Measurements from ENCODE around the gene BCL2.

The BCL2 gene

GRCh38 chr18:63111671-63112402, 207.7 kb downstream of the BCL2 start:
- no peaks in the 10 kb centered on the region for H3K27me3 Mint-ChIP-seq
- H3K4me3 Mint-ChIP-seq = no peak overlapping the region
- peaks cover 5% of the 10 kb centered on the region for H3K9me3 Mint-ChIP-seq
- peaks cover 18% of the 10 kb centered on the region for H3K4me1 Mint-ChIP-seq (ENCODE audit: low read depth)
- H3K36me3 Mint-ChIP-seq (ENCODE audit: low read depth) = no peaks in the 10 kb centered on the region
- no peak overlapping the region for H3K27ac Mint-ChIP-seq

GRCh38 chr18:63109802-63110201, 209.8 kb downstream of the BCL2 start:
- Mint-ChIP-seq H3K27ac (no peak overlapping the region), H3K4me3 (no peak overlapping the region), H3K36me3 (ENCODE audit: low read depth) (no peaks in the 10 kb centered on the region), H3K9me3 (peaks cover 10% of the 10 kb centered on the region), H3K4me1 (ENCODE audit: low read depth) (peaks cover 35% of the 10 kb centered on the region), H3K27me3 (no peaks in the 10 kb centered on the region)

GRCh38 chr18:63109022-63109421, 210.5 kb downstream of the BCL2 start:
- Mint-ChIP-seq H3K4me1 (ENCODE audit: low read depth) (peaks cover 38% of the 10 kb centered on the region), H3K4me3 (no peak overlapping the region), H3K36me3 (ENCODE audit: low read depth) (no peaks in the 10 kb centered on the region), H3K9me3 (peaks cover 10% of the 10 kb centered on the region), H3K27me3 (no peaks in the 10 kb centered on the region), H3K27ac (no peak overlapping the region)

- Mint-ChIP-seq H3K27me3 (no peaks in the 10 kb centered on the region), H3K4me3 (no peak overlapping the region), H3K36me3 (ENCODE audit: low read depth) (no peaks in the 10 kb centered on the region), H3K27ac (peak overlapping the region; percentile 56), H3K9me3 (peaks cover 10% of the 10 kb centered on the region), H3K4me1 (ENCODE audit: low read depth) (peaks cover 40% of the 10 kb centered on the region)
Observed at GRCh38 chr18:63107931-63108330, 211.6 kb downstream of the BCL2 start.

- Mint-ChIP-seq H3K36me3 (ENCODE audit: low read depth) (no peaks in the 10 kb centered on the region), H3K27me3 (no peaks in the 10 kb centered on the region), H3K27ac (peak overlapping the region; percentile 88), H3K4me3 (peak overlapping the region; percentile 62), H3K9me3 (peaks cover 5% of the 10 kb centered on the region), H3K4me1 (ENCODE audit: low read depth) (peaks cover 41% of the 10 kb centered on the region)
Observed at GRCh38 chr18:63107171-63107845, 212.3 kb downstream of the BCL2 start.

- H3K4me3 Mint-ChIP-seq = peak overlapping the region; percentile 62
- peaks cover 5% of the 10 kb centered on the region for H3K9me3 Mint-ChIP-seq
- H3K4me1 Mint-ChIP-seq (ENCODE audit: low read depth) = peaks cover 45% of the 10 kb centered on the region
- no peaks in the 10 kb centered on the region for H3K36me3 Mint-ChIP-seq (ENCODE audit: low read depth)
- H3K27me3 Mint-ChIP-seq = no peaks in the 10 kb centered on the region
- peak overlapping the region; percentile 88 for H3K27ac Mint-ChIP-seq
Observed at GRCh38 chr18:63106727-63107126, 212.8 kb downstream of the BCL2 start.

- Mint-ChIP-seq H3K27me3 (peaks cover 1% of the 10 kb centered on the region), H3K27ac (peak overlapping the region; percentile 88), H3K9me3 (peaks cover 5% of the 10 kb centered on the region), H3K4me1 (ENCODE audit: low read depth) (peaks cover 47% of the 10 kb centered on the region), H3K36me3 (ENCODE audit: low read depth) (no peaks in the 10 kb centered on the region), H3K4me3 (peak overlapping the region; percentile 62)
Observed at GRCh38 chr18:63105636-63106316, 213.8 kb downstream of the BCL2 start.

GRCh38 chr18:63104868-63105267, 214.7 kb downstream of the BCL2 start:
- Mint-ChIP-seq H3K27me3 (peaks cover 4% of the 10 kb centered on the region), H3K4me1 (ENCODE audit: low read depth) (peaks cover 56% of the 10 kb centered on the region), H3K9me3 (peaks cover 5% of the 10 kb centered on the region), H3K36me3 (ENCODE audit: low read depth) (no peaks in the 10 kb centered on the region), H3K27ac (peak overlapping the region; percentile 82), H3K4me3 (no peak overlapping the region)

- Mint-ChIP-seq H3K27me3 (peaks cover 4% of the 10 kb centered on the region), H3K9me3 (peaks cover 5% of the 10 kb centered on the region), H3K4me1 (ENCODE audit: low read depth) (peaks cover 73% of the 10 kb centered on the region), H3K4me3 (no peak overlapping the region), H3K36me3 (ENCODE audit: low read depth) (no peaks in the 10 kb centered on the region), H3K27ac (peak overlapping the region; percentile 56)
Observed at GRCh38 chr18:63102941-63103744, 216.4 kb downstream of the BCL2 start.

GRCh38 chr18:63100630-63101055, 218.9 kb downstream of the BCL2 start:
- Mint-ChIP-seq H3K36me3 (ENCODE audit: low read depth) (no peaks in the 10 kb centered on the region), H3K27ac (no peak overlapping the region), H3K4me3 (no peak overlapping the region), H3K4me1 (ENCODE audit: low read depth) (peaks cover 64% of the 10 kb centered on the region), H3K9me3 (peaks cover 5% of the 10 kb centered on the region), H3K27me3 (peaks cover 4% of the 10 kb centered on the region)

GRCh38 chr18:63099848-63100629, 219.5 kb downstream of the BCL2 start:
- peaks cover 4% of the 10 kb centered on the region for H3K27me3 Mint-ChIP-seq
- no peak overlapping the region for H3K4me3 Mint-ChIP-seq
- H3K9me3 Mint-ChIP-seq = peaks cover under 1% of the 10 kb centered on the region
- H3K4me1 Mint-ChIP-seq (ENCODE audit: low read depth) = peaks cover 59% of the 10 kb centered on the region
- no peak overlapping the region for H3K27ac Mint-ChIP-seq
- no peaks in the 10 kb centered on the region for H3K36me3 Mint-ChIP-seq (ENCODE audit: low read depth)

- Mint-ChIP-seq H3K27ac (peak overlapping the region; percentile 58), H3K4me1 (ENCODE audit: low read depth) (peaks cover 54% of the 10 kb centered on the region), H3K27me3 (peaks cover 4% of the 10 kb centered on the region), H3K9me3 (no peaks in the 10 kb centered on the region), H3K4me3 (no peak overlapping the region), H3K36me3 (ENCODE audit: low read depth) (no peaks in the 10 kb centered on the region)
Observed at GRCh38 chr18:63099091-63099840, 220.3 kb downstream of the BCL2 start.
